Measurements from ENCODE around the gene MTHFR. TPM values are rescaled to one million over a fixed set of nuclear protein-coding genes. Genes with fewer than 3 reads are reported as not detected.
A peak's percentile ranks its signal among the peaks of the same experiment; 100 is the strongest.

The MTHFR gene
- total RNA-seq, 1 experiment from 2014 or later, result 22.6 TPM

DNA sequence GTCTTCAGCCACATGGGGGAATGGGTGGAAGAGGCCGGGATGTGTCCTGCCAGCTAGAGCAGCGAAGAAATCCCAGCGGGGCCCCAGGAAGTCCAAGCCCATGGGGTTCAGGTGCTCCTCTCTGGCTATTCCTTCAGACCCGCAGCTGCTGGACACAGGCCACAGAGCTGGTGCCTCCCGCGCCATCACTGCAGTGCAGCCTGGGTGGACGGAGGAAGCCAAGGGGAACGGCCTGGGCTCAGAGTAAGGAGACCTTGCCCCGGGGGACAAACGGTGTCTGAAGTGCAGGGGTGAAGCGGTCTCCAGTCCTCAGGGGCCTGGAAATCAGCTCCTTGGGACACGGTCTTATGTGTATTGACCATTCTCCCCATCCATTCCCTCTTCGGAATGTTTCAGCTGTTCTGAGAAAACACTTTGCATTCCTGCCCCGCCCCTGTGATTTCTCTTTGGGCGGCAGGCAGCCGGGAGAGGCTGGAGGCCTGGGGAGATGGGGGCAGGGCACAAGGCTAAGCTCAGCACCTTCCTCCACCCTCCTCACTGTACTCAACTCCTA lies 18.4 kb downstream of the MTHFR start:
- Mint-ChIP-seq H3K36me3 (peaks cover 16% of the 10 kb centered on the region; the same call in 1 of the 2 replicates), H3K4me1 (peaks cover 32% of the 10 kb centered on the region), H3K9me3 (no peaks in the 10 kb centered on the region), H3K4me3 (no peak overlapping the region), H3K27me3 (ENCODE audit: low read depth) (no peaks in the 10 kb centered on the region), H3K27ac (peak overlapping the region; percentile 68)
- ATAC-seq (peak; percentile 47), DNase-seq (ENCODE audit: low spot score) (peak; percentile 68)
- TF ChIP-seq NR2C2 (CRISPR knock-in tag; IDR thresholded peaks at IDR 0.05), result no peak
- TF ChIP-seq, protein P1, sequence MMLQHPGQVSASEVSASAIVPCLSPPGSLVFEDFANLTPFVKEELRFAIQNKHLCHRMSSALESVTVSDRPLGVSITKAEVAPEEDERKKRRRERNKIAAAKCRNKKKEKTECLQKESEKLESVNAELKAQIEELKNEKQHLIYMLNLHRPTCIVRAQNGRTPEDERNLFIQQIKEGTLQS (CRISPR knock-in tag; conservative IDR thresholded peaks at IDR 0.05), result no peak
- peak; percentile 57; the same call in 1 of the 2 replicates for TF ChIP-seq SP1 (CRISPR knock-in tag; conservative IDR thresholded peaks at IDR 0.05)
- TF ChIP-seq ETV6 (CRISPR knock-in tag; IDR thresholded peaks at IDR 0.05), result peak; percentile 89
- TF ChIP-seq MYBL2 (CRISPR knock-in tag; IDR thresholded peaks at IDR 0.05), result 0 out of 2 replicates have a peak, but pooled peaks have one; percentile 17
- no peak for TF ChIP-seq SMAD3 (CRISPR knock-in tag; IDR thresholded peaks at IDR 0.05; ENCODE audit: borderline replicate concordance)
- TF ChIP-seq, protein P2, sequence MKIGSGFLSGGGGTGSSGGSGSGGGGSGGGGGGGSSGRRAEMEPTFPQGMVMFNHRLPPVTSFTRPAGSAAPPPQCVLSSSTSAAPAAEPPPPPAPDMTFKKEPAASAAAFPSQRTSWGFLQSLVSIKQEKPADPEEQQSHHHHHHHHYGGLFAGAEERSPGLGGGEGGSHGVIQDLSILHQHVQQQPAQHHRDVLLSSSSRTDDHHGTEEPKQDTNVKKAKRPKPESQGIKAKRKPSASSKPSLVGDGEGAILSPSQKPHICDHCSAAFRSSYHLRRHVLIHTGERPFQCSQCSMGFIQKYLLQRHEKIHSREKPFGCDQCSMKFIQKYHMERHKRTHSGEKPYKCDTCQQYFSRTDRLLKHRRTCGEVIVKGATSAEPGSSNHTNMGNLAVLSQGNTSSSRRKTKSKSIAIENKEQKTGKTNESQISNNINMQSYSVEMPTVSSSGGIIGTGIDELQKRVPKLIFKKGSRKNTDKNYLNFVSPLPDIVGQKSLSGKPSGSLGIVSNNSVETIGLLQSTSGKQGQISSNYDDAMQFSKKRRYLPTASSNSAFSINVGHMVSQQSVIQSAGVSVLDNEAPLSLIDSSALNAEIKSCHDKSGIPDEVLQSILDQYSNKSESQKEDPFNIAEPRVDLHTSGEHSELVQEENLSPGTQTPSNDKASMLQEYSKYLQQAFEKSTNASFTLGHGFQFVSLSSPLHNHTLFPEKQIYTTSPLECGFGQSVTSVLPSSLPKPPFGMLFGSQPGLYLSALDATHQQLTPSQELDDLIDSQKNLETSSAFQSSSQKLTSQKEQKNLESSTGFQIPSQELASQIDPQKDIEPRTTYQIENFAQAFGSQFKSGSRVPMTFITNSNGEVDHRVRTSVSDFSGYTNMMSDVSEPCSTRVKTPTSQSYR (CRISPR knock-in tag; IDR thresholded peaks at IDR 0.05), result peak; percentile 58; the same call in 1 of the 2 replicates
- peak; percentile 67; the same call in 1 of the 2 replicates for TF ChIP-seq TEAD1 (CRISPR knock-in tag; IDR thresholded peaks at IDR 0.05)
- CTCF ChIA-PET, result interaction anchor here (0.7 to 4.5 kb wide), 15 partner anchors 10 to 215 kb away, joined by 3 to 98 read pairs (median 4); partner anchors contain the start of gene FBXO6
- POLR2A ChIA-PET, result interaction anchor here (0.7 to 1.8 kb wide), 6 partner anchors 11 to 123 kb away, joined by 3 to 11 read pairs (median 4); partner anchors contain the start of genes CLCN6 and MTHFR

DNA sequence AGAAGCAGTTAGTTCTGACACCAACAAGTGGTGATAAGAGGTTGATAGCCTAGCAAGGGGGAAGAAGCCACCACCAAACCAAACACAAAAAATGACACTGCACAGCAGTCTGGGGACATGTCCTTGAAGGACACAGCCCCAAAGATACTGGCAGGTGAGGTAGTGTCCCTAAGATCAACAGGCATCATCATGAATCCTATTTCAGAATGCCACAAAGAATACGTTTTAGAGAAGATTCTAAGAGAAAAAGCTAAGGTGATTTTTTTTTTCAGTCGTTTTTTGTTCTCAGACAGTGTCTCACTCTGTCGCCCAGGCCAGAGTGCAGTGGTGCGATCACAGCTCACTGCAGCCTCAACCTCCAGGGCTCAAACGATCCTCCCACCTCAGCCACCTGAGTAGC lies 19.6 kb downstream of the MTHFR start:
- Mint-ChIP-seq H3K9me3 (no peaks in the 10 kb centered on the region), H3K36me3 (peaks cover 6% of the 10 kb centered on the region; the same call in 1 of the 2 replicates), H3K27me3 (ENCODE audit: low read depth) (no peaks in the 10 kb centered on the region), H3K27ac (0 out of 2 replicates have a peak overlapping the region, but pooled peaks have one; percentile 74), H3K4me1 (peaks cover 32% of the 10 kb centered on the region), H3K4me3 (no peak overlapping the region)
- TF ChIP-seq, protein P2 (CRISPR knock-in tag; IDR thresholded peaks at IDR 0.05), result no peak
- TF ChIP-seq EMX1 (CRISPR knock-in tag; IDR thresholded peaks at IDR 0.05) (no peak), JUN (CRISPR knock-in tag; IDR thresholded peaks at IDR 0.05) (no peak), RORB (CRISPR knock-in tag; IDR thresholded peaks at IDR 0.05) (no peak), HMGA2 (CRISPR knock-in tag; IDR thresholded peaks at IDR 0.05) (no peak), GRHL2 (CRISPR knock-in tag; IDR thresholded peaks at IDR 0.05; ENCODE audit: insufficient replicate concordance, severe bottlenecking) (no peak), NFATC4 (CRISPR knock-in tag; IDR thresholded peaks at IDR 0.05) (no peak), NR1H2 (CRISPR knock-in tag; IDR thresholded peaks at IDR 0.05) (no peak), SP1 (CRISPR knock-in tag; conservative IDR thresholded peaks at IDR 0.05) (no peak), ELF4 (CRISPR knock-in tag; IDR thresholded peaks at IDR 0.05; ENCODE audit: low read depth) (no peak), ZNF121 (CRISPR knock-in tag; IDR thresholded peaks at IDR 0.05) (no peak)
- TF ChIP-seq, protein P3, sequence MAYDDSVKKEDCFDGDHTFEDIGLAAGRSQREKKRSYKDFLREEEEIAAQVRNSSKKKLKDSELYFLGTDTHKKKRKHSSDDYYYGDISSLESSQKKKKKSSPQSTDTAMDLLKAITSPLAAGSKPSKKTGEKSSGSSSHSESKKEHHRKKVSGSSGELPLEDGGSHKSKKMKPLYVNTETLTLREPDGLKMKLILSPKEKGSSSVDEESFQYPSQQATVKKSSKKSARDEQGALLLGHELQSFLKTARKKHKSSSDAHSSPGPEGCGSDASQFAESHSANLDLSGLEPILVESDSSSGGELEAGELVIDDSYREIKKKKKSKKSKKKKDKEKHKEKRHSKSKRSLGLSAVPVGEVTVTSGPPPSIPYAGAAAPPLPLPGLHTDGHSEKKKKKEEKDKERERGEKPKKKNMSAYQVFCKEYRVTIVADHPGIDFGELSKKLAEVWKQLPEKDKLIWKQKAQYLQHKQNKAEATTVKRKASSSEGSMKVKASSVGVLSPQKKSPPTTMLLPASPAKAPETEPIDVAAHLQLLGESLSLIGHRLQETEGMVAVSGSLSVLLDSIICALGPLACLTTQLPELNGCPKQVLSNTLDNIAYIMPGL (CRISPR knock-in tag; IDR thresholded peaks at IDR 0.05), result no peak
- TF ChIP-seq, protein P4, sequence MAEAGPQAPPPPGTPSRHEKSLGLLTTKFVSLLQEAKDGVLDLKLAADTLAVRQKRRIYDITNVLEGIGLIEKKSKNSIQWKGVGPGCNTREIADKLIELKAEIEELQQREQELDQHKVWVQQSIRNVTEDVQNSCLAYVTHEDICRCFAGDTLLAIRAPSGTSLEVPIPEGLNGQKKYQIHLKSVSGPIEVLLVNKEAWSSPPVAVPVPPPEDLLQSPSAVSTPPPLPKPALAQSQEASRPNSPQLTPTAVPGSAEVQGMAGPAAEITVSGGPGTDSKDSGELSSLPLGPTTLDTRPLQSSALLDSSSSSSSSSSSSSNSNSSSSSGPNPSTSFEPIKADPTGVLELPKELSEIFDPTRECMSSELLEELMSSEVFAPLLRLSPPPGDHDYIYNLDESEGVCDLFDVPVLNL (CRISPR knock-in tag; IDR thresholded peaks at IDR 0.05; ENCODE audit: borderline replicate concordance, low read depth), result no peak
- TF ChIP-seq, protein P5, sequence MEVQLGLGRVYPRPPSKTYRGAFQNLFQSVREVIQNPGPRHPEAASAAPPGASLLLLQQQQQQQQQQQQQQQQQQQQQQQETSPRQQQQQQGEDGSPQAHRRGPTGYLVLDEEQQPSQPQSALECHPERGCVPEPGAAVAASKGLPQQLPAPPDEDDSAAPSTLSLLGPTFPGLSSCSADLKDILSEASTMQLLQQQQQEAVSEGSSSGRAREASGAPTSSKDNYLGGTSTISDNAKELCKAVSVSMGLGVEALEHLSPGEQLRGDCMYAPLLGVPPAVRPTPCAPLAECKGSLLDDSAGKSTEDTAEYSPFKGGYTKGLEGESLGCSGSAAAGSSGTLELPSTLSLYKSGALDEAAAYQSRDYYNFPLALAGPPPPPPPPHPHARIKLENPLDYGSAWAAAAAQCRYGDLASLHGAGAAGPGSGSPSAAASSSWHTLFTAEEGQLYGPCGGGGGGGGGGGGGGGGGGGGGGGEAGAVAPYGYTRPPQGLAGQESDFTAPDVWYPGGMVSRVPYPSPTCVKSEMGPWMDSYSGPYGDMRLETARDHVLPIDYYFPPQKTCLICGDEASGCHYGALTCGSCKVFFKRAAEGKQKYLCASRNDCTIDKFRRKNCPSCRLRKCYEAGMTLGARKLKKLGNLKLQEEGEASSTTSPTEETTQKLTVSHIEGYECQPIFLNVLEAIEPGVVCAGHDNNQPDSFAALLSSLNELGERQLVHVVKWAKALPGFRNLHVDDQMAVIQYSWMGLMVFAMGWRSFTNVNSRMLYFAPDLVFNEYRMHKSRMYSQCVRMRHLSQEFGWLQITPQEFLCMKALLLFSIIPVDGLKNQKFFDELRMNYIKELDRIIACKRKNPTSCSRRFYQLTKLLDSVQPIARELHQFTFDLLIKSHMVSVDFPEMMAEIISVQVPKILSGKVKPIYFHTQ (CRISPR knock-in tag; IDR thresholded peaks at IDR 0.05), result no peak
- no peak for ATAC-seq
- no peak for DNase-seq (ENCODE audit: low spot score)
- ChIA-PET CTCF (interaction anchor here (1.5 to 4.5 kb wide), 8 partner anchors 8 to 136 kb away, joined by 5 to 98 read pairs (median 10); no protein-coding TSS in a partner anchor), POLR2A (interaction anchor here (2.3 kb wide), 1 partner anchor 17 kb away, joined by 9 read pairs; no protein-coding TSS in a partner anchor)

All from WTC11 (cell line).